HG03460 (cell line): ENCODE measurements around the gene APOBEC3B.
A peak's percentile ranks its signal among the peaks of the same experiment; 100 is the strongest.
"Not testable (repeated sequence)": the region's sequence is repeated elsewhere in the genome, so short reads cannot be mapped to it uniquely, and the experiment has no call there.

Source experiments
- ATAC-seq: cut with Tn5 transposase; IDR thresholded peaks from one replicate; pipeline ENCODE4 v1.9.1; 2021; ENCODE audit not compliant: unreplicated experiment

The APOBEC3B gene

DNA sequence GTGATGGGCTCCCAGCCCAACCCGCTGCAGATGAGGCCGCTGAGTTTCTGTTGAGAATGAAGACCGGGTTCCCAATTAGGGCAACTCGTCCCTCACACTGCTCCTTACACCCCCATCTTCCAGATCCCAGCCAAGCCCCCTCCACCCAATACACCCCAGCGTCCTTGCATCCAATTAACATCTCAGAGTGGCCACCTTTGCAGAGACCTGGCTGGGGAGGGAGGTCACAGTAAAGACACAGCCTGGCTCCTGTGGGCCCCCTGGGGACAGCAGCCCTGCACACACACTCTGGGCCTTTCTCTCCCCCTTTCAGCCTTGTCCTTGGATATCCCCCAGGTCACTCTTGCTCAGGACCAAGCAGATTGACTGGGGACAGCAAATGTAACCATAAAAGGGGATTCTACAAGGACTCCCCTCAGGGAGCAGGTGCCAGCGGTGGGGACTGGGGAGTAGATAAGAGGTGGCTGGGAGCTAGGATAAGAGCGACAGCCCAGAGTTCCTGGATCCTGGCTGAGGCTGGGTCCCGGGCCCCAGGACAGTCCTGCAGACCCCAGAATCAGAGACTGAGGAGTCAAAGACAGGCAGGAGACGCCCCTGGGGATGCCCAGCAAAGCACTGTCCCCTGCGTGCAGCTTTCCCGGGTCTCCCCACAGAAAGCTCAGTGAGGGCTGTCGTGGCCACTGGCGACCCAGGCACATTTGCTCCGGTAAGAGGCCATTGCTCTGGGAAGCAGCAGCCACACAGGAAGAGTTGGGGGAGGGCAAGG is 16.4 kb upstream of the APOBEC3B start:
- no peak for ATAC-seq

DNA sequence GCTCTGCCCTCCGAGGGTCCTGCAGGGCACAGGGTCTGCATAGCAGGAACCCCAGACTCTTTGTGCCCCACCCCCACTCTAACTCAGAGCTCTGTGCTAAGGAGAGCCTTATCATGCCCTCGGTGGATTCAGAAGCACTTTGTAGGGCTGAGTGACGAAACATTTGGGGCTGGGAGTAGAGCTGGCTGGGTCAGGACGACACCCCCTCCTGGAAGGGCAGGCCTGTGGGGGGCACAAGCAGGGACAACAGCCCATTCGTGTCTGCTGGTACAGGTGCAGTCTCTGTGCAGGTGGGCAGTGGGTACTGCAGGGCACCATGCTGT is 15.8 kb upstream of the APOBEC3B start:
- no peak for ATAC-seq

GRCh38 chr22:38966942-38967341 is 15.2 kb upstream of the APOBEC3B start:
- ATAC-seq = no peak

DNA sequence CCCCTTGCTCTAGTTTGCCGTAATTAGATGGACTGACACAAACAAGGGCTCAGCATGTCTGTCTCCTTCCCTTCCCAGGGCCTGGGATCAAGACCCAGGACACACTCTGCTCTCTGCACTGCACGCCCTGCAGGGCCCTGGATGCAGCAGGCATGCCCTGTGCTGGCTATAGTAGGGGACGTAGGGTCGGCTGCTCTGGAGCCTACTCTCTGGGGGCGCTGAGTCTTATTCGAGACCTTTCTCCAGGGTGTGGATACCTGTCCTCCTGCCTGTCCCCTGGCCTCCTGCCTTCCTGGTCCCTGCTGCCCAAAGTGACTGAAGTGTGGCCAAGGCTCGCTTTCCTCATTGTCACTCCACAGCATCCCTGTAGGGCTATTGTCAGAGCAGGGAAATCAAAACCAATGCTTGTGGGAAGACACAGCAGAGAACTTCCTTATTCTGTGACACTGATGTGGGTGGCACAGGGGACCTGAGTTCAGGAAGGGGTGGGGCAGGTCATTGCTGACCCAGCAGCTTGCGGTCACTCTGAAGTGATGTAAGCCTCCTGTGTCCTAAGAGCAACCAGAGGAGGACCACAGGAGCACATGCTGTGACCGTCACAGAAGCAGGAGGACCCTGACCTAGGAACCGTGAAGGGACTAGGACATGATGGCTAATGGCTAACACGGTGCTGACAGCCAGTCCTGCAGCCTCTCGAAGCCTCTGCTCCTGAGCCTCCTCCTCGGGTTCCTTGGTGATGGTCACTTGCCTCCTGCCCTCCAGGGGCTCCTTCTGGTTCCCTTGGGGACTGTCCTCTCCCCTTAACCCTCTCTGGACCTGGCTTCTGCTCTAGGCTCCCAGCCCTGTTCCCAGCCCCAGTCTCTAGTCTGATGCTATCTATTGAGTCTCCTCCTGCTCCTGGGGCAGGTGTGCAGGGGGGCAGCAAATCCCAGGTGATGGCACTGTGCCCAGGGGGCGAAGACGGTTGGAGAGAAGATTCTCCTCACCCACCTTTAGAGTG is 14.4 kb upstream of the APOBEC3B start:
- no peak for ATAC-seq

- no peak for ATAC-seq
Measured at GRCh38 chr22:38968801-38969200, 13.3 kb upstream of the APOBEC3B start.

DNA sequence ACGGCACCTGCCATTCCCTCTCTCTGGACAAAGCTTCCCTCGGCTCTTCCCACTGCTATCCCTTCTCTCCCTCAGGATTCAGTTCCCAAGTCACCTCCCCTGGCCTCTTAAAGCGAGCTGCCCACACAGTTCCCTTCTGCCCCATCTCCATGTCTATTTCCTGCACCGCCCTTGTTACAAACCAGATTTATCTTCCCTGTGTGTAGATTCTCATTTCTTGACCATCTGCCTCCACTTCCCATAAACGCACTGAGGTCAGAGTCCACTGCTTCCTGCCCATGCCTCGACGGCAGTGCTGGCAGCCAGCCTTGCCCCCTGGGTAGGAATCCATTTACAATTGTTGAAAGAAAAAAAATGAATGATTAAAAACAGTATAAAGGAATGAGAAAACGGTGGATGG is 11.6 kb upstream of the APOBEC3B start:
- ATAC-seq = no peak

GRCh38 chr22:38971202-38971601 is 10.9 kb upstream of the APOBEC3B start:
- ATAC-seq = no peak

GRCh38 chr22:38971791-38972190 is 10.4 kb upstream of the APOBEC3B start:
- ATAC-seq = no peak

DNA sequence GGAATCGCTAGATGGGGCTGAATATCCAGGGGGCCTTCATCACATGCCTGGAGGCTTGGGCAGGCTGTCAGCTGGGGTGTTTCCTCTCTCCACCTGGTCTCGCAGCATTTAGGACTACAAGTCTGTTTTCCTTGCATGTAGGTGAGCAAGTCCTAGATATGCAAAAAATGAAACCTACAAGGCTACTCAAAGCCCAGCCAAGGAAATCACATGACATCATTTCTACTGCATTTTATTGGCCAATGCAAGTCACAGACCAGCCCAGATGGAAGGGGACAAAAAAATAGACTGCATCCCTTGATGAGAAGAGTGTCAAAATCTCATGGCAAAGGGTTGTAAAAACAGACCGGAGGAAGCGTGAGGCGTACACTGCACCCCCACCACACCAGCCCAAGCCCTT is 9.6 kb upstream of the APOBEC3B start:
- ATAC-seq = no peak

DNA sequence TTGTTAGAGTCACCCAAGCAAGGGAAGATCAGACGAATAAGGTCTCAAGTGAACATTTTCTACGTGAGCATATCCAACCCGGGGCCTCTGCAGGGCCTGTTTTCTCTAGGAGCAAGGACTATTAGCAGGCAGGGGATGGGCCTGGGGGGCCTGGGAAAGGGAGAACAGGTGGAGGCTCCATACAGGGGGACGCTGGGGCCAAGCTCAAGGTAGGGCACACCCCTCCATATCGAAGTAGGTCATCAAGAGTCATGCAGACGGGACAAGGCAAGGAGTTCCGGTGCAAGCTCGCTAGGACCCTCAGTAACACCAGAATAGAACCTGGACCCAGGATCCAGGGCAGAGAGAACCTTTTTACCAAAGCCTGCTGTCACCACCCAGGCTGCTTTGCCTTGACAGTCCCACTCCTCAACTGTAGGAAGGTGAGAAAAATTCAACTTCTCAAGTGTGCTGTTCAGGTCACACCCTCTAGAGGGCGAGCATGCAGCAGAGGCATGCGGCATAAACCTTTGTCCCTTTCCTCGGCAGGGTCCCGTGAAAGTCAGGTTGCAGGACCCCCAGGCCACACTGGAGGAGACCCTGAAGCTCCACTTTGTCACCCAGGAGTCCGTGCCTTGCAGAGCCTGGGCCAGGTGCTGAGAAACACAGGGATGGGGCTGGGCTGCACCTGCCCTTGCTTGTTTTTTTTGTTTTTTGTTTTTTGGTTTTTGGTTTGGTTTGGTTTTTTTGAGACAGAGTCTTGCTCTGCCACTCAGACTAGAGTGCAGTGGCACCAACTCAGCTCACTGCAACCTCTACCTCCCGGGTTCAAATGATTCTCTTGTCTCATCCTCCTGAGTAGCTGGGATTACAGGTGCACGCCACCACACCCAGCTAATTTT is 8.6 kb upstream of the APOBEC3B start:
- no peak for ATAC-seq

GRCh38 chr22:38974170-38974825 is 7.8 kb upstream of the APOBEC3B start:
- ATAC-seq = no peak

- no peak for ATAC-seq
Measured at GRCh38 chr22:38974826-38975175, 7.3 kb upstream of the APOBEC3B start.

- not testable (repeated sequence) for ATAC-seq
Measured at GRCh38 chr22:38977289-38977688, 4.9 kb upstream of the APOBEC3B start.

DNA sequence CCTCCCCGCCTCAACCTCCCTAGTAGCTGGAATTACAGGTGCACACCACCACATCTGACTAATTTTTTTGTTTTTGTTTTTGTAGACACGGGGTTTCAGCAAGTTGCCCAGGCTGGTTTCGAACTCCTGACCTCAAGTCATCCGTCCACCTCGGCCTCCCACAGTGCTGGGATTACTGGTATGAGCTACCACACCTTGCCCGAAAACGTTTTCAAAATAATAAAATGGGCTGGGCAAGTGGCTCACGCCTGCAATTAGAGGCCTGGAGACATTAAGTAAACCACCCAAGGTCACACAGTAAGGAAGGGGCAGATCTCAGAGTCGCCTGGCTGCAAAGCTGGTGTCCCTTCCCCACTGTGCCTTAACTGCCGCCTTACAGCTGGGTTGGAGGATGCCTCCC is 1.6 kb upstream of the APOBEC3B start:
- ATAC-seq = not testable (repeated sequence)

DNA sequence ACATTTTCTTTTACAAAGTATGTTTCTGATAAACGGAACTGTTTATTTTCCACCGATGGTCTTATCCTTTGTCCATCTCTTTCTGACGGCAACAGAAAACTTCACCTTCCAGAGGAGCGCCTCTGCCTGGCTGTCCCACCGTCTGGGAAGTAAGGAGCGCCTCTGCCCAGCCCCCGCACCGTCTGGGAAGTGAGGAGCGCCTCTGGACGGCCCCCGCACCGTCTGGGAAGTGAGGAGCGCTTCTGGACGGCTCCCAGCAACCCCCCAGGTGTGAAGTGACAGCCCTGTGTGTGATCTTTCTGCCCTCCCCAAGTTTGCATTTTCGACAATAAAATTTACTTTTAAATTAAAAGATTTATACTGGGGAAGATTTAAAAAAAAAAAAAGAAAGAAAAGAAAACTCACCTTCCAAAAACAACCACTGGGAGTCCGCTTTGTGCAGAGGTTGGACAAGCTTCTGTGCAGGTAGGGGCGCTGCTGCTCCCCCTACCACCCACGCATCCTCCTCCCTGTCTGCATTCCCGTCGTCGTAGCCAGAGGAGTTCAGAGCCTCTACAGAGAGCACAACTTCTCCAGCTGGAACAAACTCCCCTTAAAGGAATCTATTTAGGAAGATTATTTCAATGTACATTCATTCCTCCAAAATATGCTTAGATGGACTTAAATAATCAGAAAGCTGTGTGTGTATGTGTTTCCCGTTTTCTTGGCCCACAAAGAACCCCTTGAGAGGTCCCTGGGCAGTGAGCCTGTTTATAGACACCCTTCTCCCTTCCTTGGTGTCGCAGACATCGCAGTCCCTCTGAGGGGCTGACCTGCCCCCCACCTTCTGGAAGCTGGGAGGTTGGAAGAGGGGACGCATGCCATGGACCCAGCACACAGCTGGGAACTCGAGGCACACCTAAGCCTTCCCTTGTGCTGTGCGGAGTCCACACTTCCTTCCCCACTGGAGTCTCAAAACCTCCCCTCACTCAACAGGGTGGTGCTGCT is 849 bp upstream of the APOBEC3B start:
- ATAC-seq = no peak

DNA sequence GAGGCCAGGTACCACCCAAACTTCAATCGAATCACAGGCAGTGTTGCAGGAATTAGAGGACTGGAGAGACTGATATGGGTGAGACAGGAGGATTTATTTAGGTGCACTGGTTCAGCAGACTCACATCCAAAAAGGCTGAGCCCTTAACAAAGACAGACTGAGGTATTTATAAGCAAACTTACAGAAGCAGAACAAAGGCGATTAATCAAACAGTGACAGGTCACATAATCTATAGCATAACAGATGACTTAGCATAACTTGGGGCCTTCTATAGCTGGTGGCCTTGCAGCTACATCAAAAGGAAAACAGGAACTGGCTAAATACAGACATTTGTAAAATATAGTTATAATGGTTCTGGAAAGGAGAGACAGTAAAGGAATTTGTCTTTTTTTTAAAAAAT is 2.1 kb downstream of the APOBEC3B start:
- no peak for ATAC-seq

DNA sequence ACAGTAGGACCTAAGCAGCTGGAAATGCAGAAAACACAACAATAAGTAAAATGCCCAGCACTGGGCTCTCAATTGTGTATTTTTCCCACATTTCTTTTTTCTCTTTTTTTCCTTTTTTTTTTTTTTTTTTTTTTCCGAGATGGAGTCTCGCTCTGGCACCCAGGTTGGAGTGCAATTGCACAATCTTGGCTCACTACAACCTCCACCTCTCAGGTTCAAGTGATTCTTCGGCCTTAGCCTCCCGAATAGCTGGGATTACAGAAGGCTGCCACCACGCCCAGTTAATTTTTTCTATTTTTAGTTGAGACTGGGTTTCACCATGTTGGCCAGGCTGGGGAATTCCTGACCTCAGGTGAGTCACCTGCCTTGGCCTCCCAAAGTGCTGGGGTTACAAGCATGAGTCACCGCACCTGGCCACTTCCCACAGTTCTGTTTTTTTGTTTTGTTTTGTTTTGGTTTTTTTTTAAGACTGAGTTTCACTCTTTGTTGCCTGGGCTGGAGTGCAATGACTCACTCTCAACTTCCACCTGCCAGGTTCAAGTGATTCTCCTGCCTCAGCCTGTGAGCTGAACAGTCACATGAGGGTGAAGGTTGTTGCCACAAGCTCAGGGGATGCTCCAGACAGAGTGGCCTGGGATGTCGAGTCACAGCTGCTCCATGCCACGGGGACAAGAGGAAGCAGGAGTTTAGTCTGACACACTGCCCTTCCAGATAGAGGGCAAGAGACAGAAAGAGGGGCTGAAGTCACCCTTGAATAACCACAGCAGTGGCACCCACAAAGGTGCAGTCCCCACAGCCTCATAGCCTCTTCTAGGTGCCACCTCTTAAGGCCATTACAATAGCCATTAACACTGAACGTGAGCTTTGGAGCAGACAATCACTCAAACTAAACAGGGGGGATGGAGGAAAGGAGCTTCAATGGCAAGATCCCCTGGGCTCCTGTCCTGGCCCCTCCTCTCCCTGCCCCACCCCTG is 2.9 kb downstream of the APOBEC3B start:
- ATAC-seq = peak; percentile 58

- no peak for ATAC-seq
Measured at GRCh38 chr22:38986629-38987028, 4.5 kb downstream of the APOBEC3B start.
